ENCODE measurements around the gene RCAN2. TPM values are rescaled to one million over a fixed set of nuclear protein-coding genes. Genes with fewer than 3 reads are reported as not detected.

Gene RCAN2
- total RNA-seq, 1 donor from 2014 or later: 5.8 TPM

- no peak for DNase-seq (ENCODE audit: low spot score)
- no peaks in the 10 kb centered on the region for H3K36me3 Mint-ChIP-seq
- peaks cover 2% of the 10 kb centered on the region for H3K27me3 Mint-ChIP-seq (ENCODE audit: insufficient read depth, low read depth)
- H3K27me3 ChIP-seq: no peaks in the 10 kb centered on the region
- no peaks in the 10 kb centered on the region for H3F3A ChIP-seq (ENCODE audit: low read depth)
- no peak overlapping the region for H3K9ac ChIP-seq
- no peaks in the 10 kb centered on the region for H3K4me1 ChIP-seq
- TF ChIP-seq EZH2 (IDR thresholded peaks at IDR 0.05) (no peak), CTCF (IDR thresholded peaks at IDR 0.05) (no peak), EZH2phosphoT487 (IDR thresholded peaks at IDR 0.05) (no peak)
- no peak overlapping the region for H2AFZ ChIP-seq (replicated peaks)
- H3K79me2 ChIP-seq (ENCODE audit: low read depth): no peaks in the 10 kb centered on the region
- no peak overlapping the region for H3K4me3 Mint-ChIP-seq
- H3K27ac ChIP-seq: no peak overlapping the region
- H3K9me3 Mint-ChIP-seq: no peaks in the 10 kb centered on the region
- H3K36me3 ChIP-seq: no peaks in the 10 kb centered on the region
- H3K4me3 ChIP-seq: no peak overlapping the region
- H3K4me2 ChIP-seq: no peak overlapping the region
- H3K9me3 ChIP-seq (ENCODE audit: low read depth): no peaks in the 10 kb centered on the region
- H3K27ac Mint-ChIP-seq: no peak overlapping the region
- no peaks in the 10 kb centered on the region for H4K20me1 ChIP-seq (ENCODE audit: low read depth)
- H3K4me1 Mint-ChIP-seq: no peaks in the 10 kb centered on the region
Observed at GRCh38 chr6:46504242-46504641, 13.0 kb upstream of the RCAN2 start.

- no peak overlapping the region for H2AFZ ChIP-seq (replicated peaks)
- H3K36me3 Mint-ChIP-seq: no peaks in the 10 kb centered on the region
- H3K27me3 ChIP-seq: no peaks in the 10 kb centered on the region
- no peaks in the 10 kb centered on the region for H3K36me3 ChIP-seq
- no peaks in the 10 kb centered on the region for H3K79me2 ChIP-seq (ENCODE audit: low read depth)
- no peak for TF ChIP-seq EZH2 (IDR thresholded peaks at IDR 0.05)
- no peak for TF ChIP-seq CTCF (IDR thresholded peaks at IDR 0.05)
- no peak for TF ChIP-seq EZH2phosphoT487 (IDR thresholded peaks at IDR 0.05)
- H3K4me2 ChIP-seq: no peak overlapping the region
- H3K27me3 Mint-ChIP-seq (ENCODE audit: insufficient read depth, low read depth): peaks cover 2% of the 10 kb centered on the region
- no peak overlapping the region for H3K4me3 Mint-ChIP-seq
- H3K9me3 Mint-ChIP-seq: no peaks in the 10 kb centered on the region
- H3K27ac Mint-ChIP-seq: no peak overlapping the region
- H3K4me3 ChIP-seq: no peak overlapping the region
- no peak for DNase-seq (ENCODE audit: low spot score)
- no peaks in the 10 kb centered on the region for H3F3A ChIP-seq (ENCODE audit: low read depth)
- no peak overlapping the region for H3K27ac ChIP-seq
- no peaks in the 10 kb centered on the region for H3K4me1 ChIP-seq
- H3K9me3 ChIP-seq (ENCODE audit: low read depth): no peaks in the 10 kb centered on the region
- H3K4me1 Mint-ChIP-seq: no peaks in the 10 kb centered on the region
- no peaks in the 10 kb centered on the region for H4K20me1 ChIP-seq (ENCODE audit: low read depth)
- no peak overlapping the region for H3K9ac ChIP-seq
Observed at GRCh38 chr6:46502486-46503119, 11.4 kb upstream of the RCAN2 start.

- Mint-ChIP-seq H3K27me3 (ENCODE audit: insufficient read depth, low read depth) (peaks cover 2% of the 10 kb centered on the region), H3K4me3 (no peak overlapping the region), H3K4me1 (no peaks in the 10 kb centered on the region), H3K9me3 (no peaks in the 10 kb centered on the region), H3K27ac (no peak overlapping the region), H3K36me3 (no peaks in the 10 kb centered on the region)
- H3K4me3 ChIP-seq: no peak overlapping the region
- H3F3A ChIP-seq (ENCODE audit: low read depth): no peaks in the 10 kb centered on the region
- no peak overlapping the region for H2AFZ ChIP-seq (replicated peaks)
- H3K9ac ChIP-seq: no peak overlapping the region
- H3K4me1 ChIP-seq: no peaks in the 10 kb centered on the region
- no peak overlapping the region for H3K4me2 ChIP-seq
- no peaks in the 10 kb centered on the region for H3K79me2 ChIP-seq (ENCODE audit: low read depth)
- no peak overlapping the region for H3K27ac ChIP-seq
- TF ChIP-seq EZH2phosphoT487 (IDR thresholded peaks at IDR 0.05) (no peak), EZH2 (IDR thresholded peaks at IDR 0.05) (no peak), CTCF (IDR thresholded peaks at IDR 0.05) (no peak)
- H3K36me3 ChIP-seq: no peaks in the 10 kb centered on the region
- H4K20me1 ChIP-seq (ENCODE audit: low read depth): no peaks in the 10 kb centered on the region
- H3K27me3 ChIP-seq: no peaks in the 10 kb centered on the region
- no peak for DNase-seq (ENCODE audit: low spot score)
- no peaks in the 10 kb centered on the region for H3K9me3 ChIP-seq (ENCODE audit: low read depth)
Observed at GRCh38 chr6:46501136-46502089, 10.2 kb upstream of the RCAN2 start.
